Mesangial cell (primary cell): ENCODE data around the gene USP33. TPM values are rescaled to one million over a fixed set of nuclear protein-coding genes. Genes with fewer than 3 reads are reported as not detected.

Experiments
- total RNA-seq: library from RNA; depleted of rRNA; stranded (reverse); fragments of >200 nt; gene quantifications from 2 replicates; pipeline ENCODE4 v1.2.3, GENCODE V29; 2015

Gene USP33
- total RNA-seq: 28.4 and 29.9 TPM in 2 replicates

GRCh38 chr1:77759071-77760028 lies at the start of gene USP33:
USP33 (minus strand) TSS chr1:77759852; CDS start chr1:77741697, 18,155 bp downstream.

GRCh38 chr1:77779529-77780281 lies 20.1 kb upstream of the USP33 start, which contains the start of gene MIGA1:
MIGA1 (plus strand) TSS chr1:77779649; CDS start chr1:77783253, 3,604 bp downstream.

GRCh38 chr1:77682460-77683159 lies 77.0 kb downstream of the USP33 start, which contains the start of gene ZZZ3:
ZZZ3 (minus strand) TSS chr1:77682658; CDS start chr1:77633354, 49,304 bp downstream.

Other genes with a start within 250 kb of the USP33 start
- 24.8 and 29.9 TPM in 2 replicates for gene ZZZ3, start 77.2 kb downstream of the USP33 start, total RNA-seq
- 5.5 and 7.1 TPM in 2 replicates for gene MIGA1, start 19.8 kb upstream of the USP33 start, total RNA-seq
- gene NEXN, start 128.8 kb upstream of the USP33 start, total RNA-seq: 1.3 and 3.1 TPM in 2 replicates
- 64.7 and 102 TPM in 2 replicates for gene FUBP1, start 219.2 kb upstream of the USP33 start, total RNA-seq
- gene DNAJB4, start 245.1 kb upstream of the USP33 start, total RNA-seq: 9.5 and 13.4 TPM in 2 replicates